GM18951 (cell line): ENCODE results near the gene CCNA2.

Source experiments
- POLR2A ChIP-seq: IDR thresholded peaks from 4 replicates; pipeline ENCODE4 v1.6.1; 2011; ENCODE audit warnings: mild to moderate bottlenecking; ENCODE audit not compliant: insufficient read length, insufficient read depth; ENCODE audit errors: extremely low read depth
- in situ Hi-C: fragments of 300-500 bp; cut with MboI; formaldehyde crosslinking; loops from one replicate; pipeline ENCODE4 v1.12.0; 2022; ENCODE audit warnings: low sequenced_read_pairs, mixed read lengths, inconsistent platforms; ENCODE audit not compliant: unreplicated experiment

Gene CCNA2

GRCh38 chr4:121799208-121799823 lies 24.4 kb downstream of the CCNA2 start:
- no peak for TF ChIP-seq POLR2A
- in situ Hi-C loops = no loop called here

GRCh38 chr4:121796283-121796682 lies 27.4 kb downstream of the CCNA2 start:
- in situ Hi-C loops = no loop called here
- no peak for TF ChIP-seq POLR2A

GRCh38 chr4:121794505-121795188 lies 29.0 kb downstream of the CCNA2 start:
- in situ Hi-C loops = no loop called here
- TF ChIP-seq POLR2A = no peak

- TF ChIP-seq POLR2A = no peak
- in situ Hi-C loops = no loop called here
These were observed 30.7 kb downstream of the CCNA2 start for GRCh38 chr4:121792966-121793365.

- TF ChIP-seq POLR2A = no peak
- in situ Hi-C loops = no loop called here
These were observed 32.2 kb downstream of the CCNA2 start for GRCh38 chr4:121791481-121791880.

GRCh38 chr4:121790976-121791375 lies 32.7 kb downstream of the CCNA2 start:
- in situ Hi-C loops = no loop called here

GRCh38 chr4:121789960-121790829 lies 33.5 kb downstream of the CCNA2 start:
- in situ Hi-C loops = no loop called here
- TF ChIP-seq POLR2A = no peak

More at GRCh38 chr4:121790976-121791375, 32.7 kb downstream of the CCNA2 start:
- no peak for TF ChIP-seq POLR2A

- in situ Hi-C loops = no loop called here
These were observed 34.2 kb downstream of the CCNA2 start for GRCh38 chr4:121789455-121789854.

GRCh38 chr4:121788896-121789295 lies 34.8 kb downstream of the CCNA2 start:
- TF ChIP-seq POLR2A = no peak
- in situ Hi-C loops = no loop called here

More at GRCh38 chr4:121789455-121789854, 34.2 kb downstream of the CCNA2 start:
- TF ChIP-seq POLR2A = no peak

GRCh38 chr4:121786221-121786620 lies 37.5 kb downstream of the CCNA2 start:
- no peak for TF ChIP-seq POLR2A
- in situ Hi-C loops = no loop called here

- in situ Hi-C loops = no loop called here
- TF ChIP-seq POLR2A = no peak
These were observed 38.2 kb downstream of the CCNA2 start for GRCh38 chr4:121785479-121785878.

GRCh38 chr4:121784975-121785374 lies 38.7 kb downstream of the CCNA2 start:
- in situ Hi-C loops = no loop called here

GRCh38 chr4:121784401-121784800 lies 39.3 kb downstream of the CCNA2 start:
- no peak for TF ChIP-seq POLR2A
- in situ Hi-C loops = no loop called here

More at GRCh38 chr4:121784975-121785374, 38.7 kb downstream of the CCNA2 start:
- no peak for TF ChIP-seq POLR2A
